ENCODE measurements around the gene MRPL43. TPM values are rescaled to one million over a fixed set of nuclear protein-coding genes. Genes with fewer than 3 reads are reported as not detected.
"Not testable (repeated sequence)": the region's sequence is repeated elsewhere in the genome, so short reads cannot be mapped to it uniquely, and the experiment has no call there.

MRPL43 gene
- total RNA-seq (2014; rRNA removed; shearing (Covaris generic)), result 91.6 and 117 TPM in 2 replicates

- in situ Hi-C loops (cut with HindIII; ENCODE audit: low sequenced_read_pairs), result no loop called here
These were observed at the start of gene MRPL43, which contains the start of gene TWNK for GRCh38 chr10:100986952-100987684. Gene MRPL43 (minus strand): TSS chr10:100987497. CDS start chr10:100987443, 54 bp downstream. Gene TWNK (plus strand): TSS chr10:100987543. CDS start chr10:100988211, 668 bp downstream.

GRCh38 chr10:101036726-101037125 lies 49.4 kb upstream of the MRPL43 start:
- in situ Hi-C loops (cut with HindIII; ENCODE audit: low sequenced_read_pairs), result no loop called here
- DNase-seq (ENCODE audit: low spot score), result no peak

More at GRCh38 chr10:100986952-100987684, at the start of gene MRPL43, which contains the start of gene TWNK:
- DNase-seq (ENCODE audit: low spot score), result peak; percentile 91

- no peak for DNase-seq (ENCODE audit: low spot score)
- in situ Hi-C loops (cut with HindIII; ENCODE audit: low sequenced_read_pairs), result no loop called here
These were observed 48.8 kb upstream of the MRPL43 start for GRCh38 chr10:101035916-101036702.

GRCh38 chr10:101035314-101035713 lies 48.0 kb upstream of the MRPL43 start:
- in situ Hi-C loops (cut with HindIII; ENCODE audit: low sequenced_read_pairs), result no loop called here
- no peak for DNase-seq (ENCODE audit: low spot score)

GRCh38 chr10:101034404-101034803 lies 47.1 kb upstream of the MRPL43 start:
- in situ Hi-C loops (cut with HindIII; ENCODE audit: low sequenced_read_pairs); DNase-seq (ENCODE audit: low spot score): not testable (repeated sequence)

- no peak for DNase-seq (ENCODE audit: low spot score)
- in situ Hi-C loops (cut with HindIII; ENCODE audit: low sequenced_read_pairs), result no loop called here
These were observed 46.0 kb upstream of the MRPL43 start for GRCh38 chr10:101033276-101033675.

GRCh38 chr10:101032637-101033224 lies 45.4 kb upstream of the MRPL43 start:
- peak; percentile 92 for DNase-seq (ENCODE audit: low spot score)
- in situ Hi-C loops (cut with HindIII; ENCODE audit: low sequenced_read_pairs), result no loop called here

GRCh38 chr10:101031796-101032636 lies 44.7 kb upstream of the MRPL43 start:
- in situ Hi-C loops (cut with HindIII; ENCODE audit: low sequenced_read_pairs), result no loop called here
- peak; percentile 88 for DNase-seq (ENCODE audit: low spot score)

GRCh38 chr10:101031128-101031795 lies 44.0 kb upstream of the MRPL43 start, which contains the start of the genes PDZD7 and SFXN3:
Gene PDZD7 (minus strand): TSS chr10:101031129. CDS start chr10:101030219, 910 bp downstream.
Gene SFXN3 (plus strand): TSS chr10:101031234. CDS start chr10:101034695, 3,461 bp downstream.
- in situ Hi-C loops (cut with HindIII; ENCODE audit: low sequenced_read_pairs), result no loop called here
- DNase-seq (ENCODE audit: low spot score), result peak; percentile 97

GRCh38 chr10:101030496-101031127 lies 43.3 kb upstream of the MRPL43 start:
- no peak for DNase-seq (ENCODE audit: low spot score)
- in situ Hi-C loops (cut with HindIII; ENCODE audit: low sequenced_read_pairs), result no loop called here

GRCh38 chr10:101029520-101030295 lies 42.4 kb upstream of the MRPL43 start:
- DNase-seq (ENCODE audit: low spot score), result peak; percentile 34
- in situ Hi-C loops (cut with HindIII; ENCODE audit: low sequenced_read_pairs), result no loop called here

GRCh38 chr10:101028446-101029337 lies 41.4 kb upstream of the MRPL43 start:
- in situ Hi-C loops (cut with HindIII; ENCODE audit: low sequenced_read_pairs), result no loop called here
- DNase-seq (ENCODE audit: low spot score), result peak; percentile 33

GRCh38 chr10:101027106-101027720 lies 39.9 kb upstream of the MRPL43 start:
- no peak for DNase-seq (ENCODE audit: low spot score)
- in situ Hi-C loops (cut with HindIII; ENCODE audit: low sequenced_read_pairs), result no loop called here

GRCh38 chr10:101022967-101023705 lies 35.8 kb upstream of the MRPL43 start:
- in situ Hi-C loops (cut with HindIII; ENCODE audit: low sequenced_read_pairs), result no loop called here
- DNase-seq (ENCODE audit: low spot score), result no peak

- no peak for DNase-seq (ENCODE audit: low spot score)
- in situ Hi-C loops (cut with HindIII; ENCODE audit: low sequenced_read_pairs), result no loop called here
These were observed 34.5 kb upstream of the MRPL43 start for GRCh38 chr10:101021692-101022251.

All from G401 (cell line).